Measurements from ENCODE around the gene NUMA1.
A peak's percentile ranks its signal among the peaks of the same experiment; 100 is the strongest.

Gene NUMA1

GRCh38 chr11:72080326-72081183 is at the start of gene NUMA1, which contains the start of gene LRRC51:
Gene NUMA1 (minus strand): TSS chr11:72080542. CDS start chr11:72035943, 44,599 bp downstream.
Gene LRRC51 (plus strand): TSS chr11:72080850. CDS start chr11:72089084, 8,234 bp downstream.
- peak; percentile 94 to 99 for DNase-seq

GRCh38 chr11:72129381-72129780 is 49.0 kb upstream of the NUMA1 start:
- no peak for DNase-seq

GRCh38 chr11:72127923-72128322 is 47.6 kb upstream of the NUMA1 start:
- DNase-seq = no peak

GRCh38 chr11:72125956-72126355 is 45.6 kb upstream of the NUMA1 start:
- no peak for DNase-seq

GRCh38 chr11:72124046-72124445 is 43.7 kb upstream of the NUMA1 start:
- DNase-seq = no peak

GRCh38 chr11:72123117-72123653 is 42.8 kb upstream of the NUMA1 start:
- no peak for DNase-seq

- DNase-seq = no peak
Observed at GRCh38 chr11:72122607-72123006, 42.3 kb upstream of the NUMA1 start.

- no peak for DNase-seq
Observed at GRCh38 chr11:72120930-72121329, 40.6 kb upstream of the NUMA1 start.

GRCh38 chr11:72119198-72119597 is 38.9 kb upstream of the NUMA1 start:
- DNase-seq = no peak

GRCh38 chr11:72116019-72116755 is 35.8 kb upstream of the NUMA1 start:
- no peak for DNase-seq

- no peak for DNase-seq
Observed at GRCh38 chr11:72114570-72114969, 34.2 kb upstream of the NUMA1 start.

GRCh38 chr11:72112978-72113808 is 32.9 kb upstream of the NUMA1 start:
- DNase-seq = no peak

GRCh38 chr11:72112143-72112977 is 32.0 kb upstream of the NUMA1 start, which contains the start of gene ANAPC15:
Gene ANAPC15 (minus strand): TSS chr11:72112695. CDS start chr11:72111276, 1,419 bp downstream.
- peak; percentile 97 to 99 for DNase-seq

GRCh38 chr11:72111300-72112142 is 31.2 kb upstream of the NUMA1 start:
- DNase-seq = no peak

- no peak for DNase-seq
Observed at GRCh38 chr11:72105888-72106287, 25.5 kb upstream of the NUMA1 start, which contains the start of gene TOMT. Gene TOMT (plus strand): TSS chr11:72105924. CDS start chr11:72105952, 28 bp downstream.

GRCh38 chr11:72103754-72104167 is 23.4 kb upstream of the NUMA1 start:
- DNase-seq = no peak

GRCh38 chr11:72102946-72103753 is 22.8 kb upstream of the NUMA1 start, which contains the start of gene LAMTOR1:
Gene LAMTOR1 (minus strand): TSS chr11:72103297. CDS start chr11:72103224, 73 bp downstream.
- peak; percentile 96 for DNase-seq

GRCh38 chr11:72102631-72102945 is 22.2 kb upstream of the NUMA1 start:
- no peak for DNase-seq

GRCh38 chr11:72102162-72102561 is 21.8 kb upstream of the NUMA1 start:
- no peak for DNase-seq

GRCh38 chr11:72100462-72100861 is 20.1 kb upstream of the NUMA1 start:
- DNase-seq = no peak

Data from NCI-H187 (cell line).